ENCODE data around the gene ERH. TPM values are rescaled to one million over a fixed set of nuclear protein-coding genes. Genes with fewer than 3 reads are reported as not detected.
"Not testable (repeated sequence)": the region's sequence is repeated elsewhere in the genome, so short reads cannot be mapped to it uniquely, and the experiment has no call there.

The ERH gene
- total RNA-seq, 2 donors from 2014 or later: 296 to 371 TPM

DNA sequence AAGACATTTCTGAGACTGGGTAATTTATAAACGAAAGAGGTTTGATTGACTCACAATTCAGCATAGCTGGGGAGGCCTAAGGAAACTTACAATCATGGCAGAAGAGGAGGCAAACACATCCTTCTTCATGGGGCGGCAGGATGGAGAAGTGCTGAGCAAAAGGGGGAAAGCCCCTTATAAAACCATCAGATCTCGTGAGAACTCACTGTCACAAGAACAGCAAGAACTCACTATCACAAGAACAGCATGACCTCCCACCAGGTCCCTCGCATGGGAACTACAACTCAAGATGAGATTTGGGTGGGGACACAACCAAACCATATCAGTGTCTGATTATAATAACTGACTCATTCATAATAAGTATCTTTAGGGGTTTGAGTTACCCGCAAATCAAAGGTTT is 6.8 kb upstream of the ERH start:
- no peak for DNase-seq (ENCODE audit: low spot score in 2 of 2)
- Mint-ChIP-seq H3K27ac (no peak overlapping the region), H3K36me3 (peaks cover 6 to 16% of the 10 kb centered on the region in 2 donors), H3K9me3 (no peaks in the 10 kb centered on the region)
- no peak for ATAC-seq

DNA sequence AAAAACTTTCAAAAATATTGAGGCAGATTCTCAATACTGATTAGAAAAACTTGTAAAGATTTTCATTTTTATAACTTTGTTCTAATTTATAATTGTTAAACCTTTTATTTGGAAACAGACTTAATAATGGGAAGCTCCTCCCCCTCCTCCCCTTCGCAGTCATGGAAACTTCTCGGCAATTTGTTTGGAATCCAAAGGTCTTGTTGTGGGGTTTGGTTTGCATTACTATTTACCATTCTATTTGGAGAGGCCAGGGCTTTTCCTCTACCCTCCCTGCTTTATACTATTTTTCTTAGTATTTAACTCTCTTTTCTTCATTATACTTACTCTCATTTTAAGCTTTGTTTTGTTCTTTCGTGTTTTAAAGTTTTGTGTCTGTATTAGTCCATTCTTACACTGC is 6.4 kb upstream of the ERH start:
- DNase-seq (ENCODE audit: low spot score in 2 of 2) (no peak), ATAC-seq (no peak)
- H3K9me3 Mint-ChIP-seq: no peaks in the 10 kb centered on the region
- H3K36me3 Mint-ChIP-seq: peaks cover 10 to 20% of the 10 kb centered on the region in 2 donors
- no peak overlapping the region for H3K27ac Mint-ChIP-seq

DNA sequence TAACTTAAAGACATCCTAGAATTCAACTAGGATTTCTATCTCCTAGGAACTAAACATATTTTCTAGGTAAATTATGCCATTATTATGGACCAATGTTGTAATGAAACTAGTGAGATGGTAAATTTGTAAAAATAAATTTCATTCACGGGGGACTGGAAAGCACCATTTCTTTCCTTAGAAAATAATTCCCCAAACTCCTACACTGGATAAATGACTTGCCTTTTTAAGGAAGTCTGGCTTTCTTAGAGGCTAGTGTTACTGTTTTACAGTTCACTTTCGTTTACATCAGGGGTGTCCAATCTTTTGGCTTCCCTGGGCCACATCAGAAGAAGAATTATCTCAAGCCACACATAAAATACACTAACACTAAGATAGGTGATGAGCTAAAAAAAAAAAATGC is 3.7 kb upstream of the ERH start:
- no peak for ATAC-seq
- Mint-ChIP-seq H3K9me3 (no peaks in the 10 kb centered on the region), H3K27ac (no peak overlapping the region), H3K36me3 (peaks cover 37 to 39% of the 10 kb centered on the region in 2 donors)
- DNase-seq (ENCODE audit: low spot score in 2 of 2): no peak

DNA sequence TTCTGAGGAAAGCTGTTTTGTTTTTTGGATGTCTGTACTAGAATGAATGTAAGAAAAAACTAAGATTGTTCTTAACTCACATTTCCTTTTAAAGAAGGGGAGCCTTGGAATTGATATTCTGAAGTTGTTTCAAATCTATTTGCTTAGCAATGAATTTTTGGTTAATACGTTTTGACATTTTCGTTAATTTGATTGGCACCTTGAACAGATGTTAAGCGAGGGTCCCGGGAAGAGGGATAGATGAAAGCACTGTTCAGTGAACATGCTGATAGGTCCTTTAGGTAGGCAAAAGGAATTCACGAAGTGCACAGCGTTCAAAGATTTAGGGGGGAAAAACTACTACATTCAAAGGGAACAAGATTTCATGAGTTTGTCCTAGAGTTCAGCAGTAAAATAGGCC is 2.1 kb upstream of the ERH start:
- Mint-ChIP-seq H3K27ac (peak overlapping the region in 1 of 2 donors; percentile 100), H3K36me3 (peaks cover 53 to 56% of the 10 kb centered on the region in 2 donors), H3K9me3 (no peaks in the 10 kb centered on the region)
- no peak for ATAC-seq
- no peak for DNase-seq (ENCODE audit: low spot score in 2 of 2)

DNA sequence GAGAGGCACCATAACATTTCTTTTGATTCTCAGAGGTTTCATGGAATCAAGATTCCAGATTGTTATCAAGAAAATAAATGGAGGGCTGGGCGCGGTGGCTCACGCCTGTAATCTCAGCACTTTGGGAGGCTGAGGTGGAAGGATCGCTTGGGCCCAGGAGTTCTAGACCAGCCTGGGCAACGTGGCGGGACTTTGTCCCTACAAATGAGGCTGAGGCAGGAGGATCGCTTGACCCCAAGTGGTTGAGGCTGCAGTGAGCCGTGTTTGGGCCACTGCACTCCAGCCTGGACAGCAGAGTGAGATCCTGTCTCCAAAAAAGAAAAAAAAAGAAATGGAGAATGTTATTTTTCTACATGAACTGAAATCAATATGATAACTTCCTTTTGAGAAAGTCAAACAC is 1.7 kb upstream of the ERH start:
- peaks cover 53 to 57% of the 10 kb centered on the region in 2 donors for H3K36me3 Mint-ChIP-seq
- DNase-seq (ENCODE audit: low spot score in 2 of 2) (no peak), ATAC-seq (no peak)
- peak overlapping the region; percentile 97 to 100 for H3K27ac Mint-ChIP-seq
- no peaks in the 10 kb centered on the region for H3K9me3 Mint-ChIP-seq

DNA sequence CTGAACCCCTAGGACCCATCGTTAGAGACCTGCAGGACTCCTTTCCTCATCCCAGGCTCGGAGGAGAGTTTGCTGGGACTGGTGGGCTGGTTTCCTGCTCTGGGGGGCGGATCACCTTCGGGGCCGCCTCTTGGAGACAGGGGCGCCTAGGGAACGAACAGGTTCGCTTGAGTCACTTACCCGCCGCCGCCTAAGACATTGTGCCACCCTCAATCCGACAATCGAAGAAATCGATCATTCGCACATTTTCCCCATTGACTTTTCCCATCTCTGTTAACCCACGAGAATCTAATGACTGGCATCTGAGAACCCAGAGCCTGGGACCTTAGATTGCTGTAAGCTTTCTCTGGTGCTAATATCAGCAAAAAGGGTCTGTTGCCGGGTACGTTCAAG is 715 bp upstream of the ERH start:
- DNase-seq (ENCODE audit: low spot score in 2 of 2) (no peak), ATAC-seq (peak; percentile 8 to 16)
- Mint-ChIP-seq H3K9me3 (no peaks in the 10 kb centered on the region), H3K27ac (peak overlapping the region; percentile 97 to 100), H3K36me3 (peaks cover 53% of the 10 kb centered on the region in 2 donors)

DNA sequence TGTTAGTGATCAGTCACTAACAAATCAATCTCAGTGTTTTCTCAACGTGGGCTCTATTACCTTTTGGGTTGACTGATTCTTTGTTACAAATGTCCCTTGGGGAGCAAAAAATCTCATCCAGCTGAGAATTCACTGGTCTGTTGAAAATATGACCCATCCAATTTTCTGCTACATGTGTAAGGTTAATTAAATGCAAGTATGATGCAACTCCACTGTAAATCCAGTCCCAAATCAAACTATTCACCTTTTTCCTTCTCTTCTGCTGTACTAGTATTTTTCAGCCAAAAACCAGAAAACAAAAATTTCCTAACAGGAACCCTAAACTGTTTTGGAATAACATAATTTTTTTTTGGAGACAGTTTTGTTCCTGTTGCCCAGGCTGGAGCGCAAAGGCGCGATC is 2.2 kb downstream of the ERH start:
- Mint-ChIP-seq H3K27ac (peak overlapping the region; percentile 97 to 100), H3K36me3 (peaks cover 70 to 82% of the 10 kb centered on the region in 2 donors), H3K9me3 (no peaks in the 10 kb centered on the region)
- no peak for DNase-seq (ENCODE audit: low spot score in 2 of 2)
- no peak for ATAC-seq

DNA sequence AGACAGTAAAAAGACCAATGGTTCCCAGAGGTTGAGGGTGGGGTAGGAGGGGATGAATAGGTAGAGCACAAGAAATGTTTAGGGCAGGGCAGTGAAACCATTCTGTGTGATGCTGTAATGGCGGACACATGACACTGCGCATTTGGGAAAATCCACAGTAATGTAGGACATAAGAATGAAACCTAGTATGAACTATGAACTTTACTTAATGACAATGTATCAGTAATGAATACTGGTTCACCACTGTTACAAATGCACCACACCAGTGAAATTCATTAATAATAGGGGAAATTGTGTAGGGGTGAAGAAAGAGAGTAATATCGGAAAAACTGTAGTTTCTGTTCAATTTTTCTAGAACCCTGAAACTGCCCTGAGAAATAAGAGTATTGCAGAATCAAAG is 5.6 kb downstream of the ERH start:
- ATAC-seq: no peak
- peak overlapping the region in 1 of 2 donors; percentile 85 for H3K27ac Mint-ChIP-seq
- no peaks in the 10 kb centered on the region for H3K9me3 Mint-ChIP-seq

DNA sequence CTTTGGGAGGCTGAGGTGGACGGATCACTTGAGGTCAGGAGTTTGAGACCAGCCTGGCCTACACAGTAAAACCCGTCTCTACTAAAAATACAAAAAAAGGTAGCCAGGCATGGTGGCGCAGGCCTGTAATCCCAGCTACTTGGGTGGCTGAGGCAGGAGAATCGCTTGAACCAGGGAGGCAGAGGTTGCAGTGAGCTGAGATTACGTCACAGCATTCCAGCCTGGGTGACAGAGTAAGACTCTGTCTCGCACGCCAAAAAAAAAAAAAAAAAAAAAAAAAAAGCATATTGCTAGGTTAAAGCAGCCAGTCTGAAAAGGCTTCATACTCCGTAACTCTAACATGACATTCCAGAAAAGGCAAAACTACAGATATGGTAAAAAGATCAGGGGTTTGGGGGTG is 6.7 kb downstream of the ERH start:
- not testable (repeated sequence) for H3K27ac Mint-ChIP-seq; DNase-seq (ENCODE audit: low spot score in 2 of 2); H3K9me3 Mint-ChIP-seq; ATAC-seq
- peaks cover 46 to 69% of the 10 kb centered on the region in 2 donors for H3K36me3 Mint-ChIP-seq

More for the DNA sequence above, 5.6 kb downstream of the ERH start:
- no peak for DNase-seq (ENCODE audit: low spot score in 2 of 2)
- H3K36me3 Mint-ChIP-seq: peaks cover 53 to 73% of the 10 kb centered on the region in 2 donors

DNA sequence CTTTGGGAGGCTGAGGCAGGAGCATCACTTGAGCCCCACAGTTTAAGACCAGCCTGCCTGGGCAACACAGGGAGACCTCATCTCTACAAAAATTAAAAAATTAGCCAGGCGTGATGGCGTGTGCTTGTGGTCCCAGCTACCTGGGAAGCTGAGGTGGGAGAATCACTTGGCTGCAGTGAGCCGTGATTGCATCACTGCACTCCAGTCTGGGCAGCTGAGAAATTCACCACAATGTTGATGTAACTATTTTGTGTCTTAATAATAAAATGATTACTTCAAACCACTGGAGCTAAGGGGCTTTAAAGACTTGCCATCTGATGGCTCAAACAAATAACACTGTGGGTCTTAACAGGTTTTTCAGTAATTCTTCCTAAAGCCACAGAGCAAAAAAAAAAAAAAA is 10.8 kb downstream of the ERH start:
- no peaks in the 10 kb centered on the region for H3K9me3 Mint-ChIP-seq
- H3K27ac Mint-ChIP-seq: peak overlapping the region in 1 of 2 donors; percentile 20
- DNase-seq (ENCODE audit: low spot score in 2 of 2): no peak
- peaks cover 31 to 57% of the 10 kb centered on the region in 2 donors for H3K36me3 Mint-ChIP-seq
- no peak for ATAC-seq

DNA sequence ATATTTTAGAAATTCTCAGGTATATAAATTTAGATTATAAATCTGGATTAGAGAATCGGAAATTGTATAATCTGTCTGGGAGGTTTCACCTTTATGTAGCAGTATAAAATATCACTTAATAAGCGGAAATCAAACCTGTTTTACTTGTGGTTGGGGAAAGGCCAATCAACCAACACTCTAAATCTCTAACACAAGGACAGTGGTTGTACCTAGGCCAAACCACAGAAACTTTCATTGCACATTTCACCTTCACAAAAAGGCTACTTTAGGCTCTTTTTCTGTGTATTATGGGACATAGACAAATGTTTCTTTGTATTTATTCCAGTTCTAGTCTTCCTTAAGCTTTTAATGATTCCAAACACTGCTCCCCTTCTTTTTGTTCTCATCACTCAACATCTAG is 19.8 kb downstream of the ERH start:
- no peak for ATAC-seq
- DNase-seq (ENCODE audit: low spot score in 2 of 2): no peak
- H3K9me3 Mint-ChIP-seq: peaks cover 0 to 9% of the 10 kb centered on the region in 2 donors
- peaks cover 11 to 54% of the 10 kb centered on the region in 2 donors for H3K36me3 Mint-ChIP-seq
- H3K27ac Mint-ChIP-seq: no peak overlapping the region

DNA sequence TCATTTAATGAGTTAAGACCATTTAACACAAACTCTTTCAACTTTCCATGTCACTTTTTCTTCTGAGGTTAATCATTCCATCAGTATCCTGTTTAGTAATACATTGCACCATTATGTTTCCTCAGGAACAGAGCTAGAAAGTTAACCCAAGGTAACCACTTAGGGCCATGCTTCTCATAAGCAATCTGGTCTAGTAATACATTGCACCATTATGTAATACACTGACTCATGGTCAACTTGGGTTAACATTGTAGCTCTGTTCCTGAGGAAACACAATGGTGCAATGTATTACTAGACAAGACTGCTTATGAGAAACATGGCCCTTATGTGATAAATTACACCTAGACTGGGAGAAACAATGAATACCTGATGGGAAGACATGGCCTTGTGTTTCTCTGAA is 21.7 kb downstream of the ERH start:
- Mint-ChIP-seq H3K36me3 (peaks cover 11 to 55% of the 10 kb centered on the region in 2 donors), H3K27ac (no peak overlapping the region), H3K9me3 (peaks cover 0 to 9% of the 10 kb centered on the region in 2 donors)
- ATAC-seq (no peak), DNase-seq (ENCODE audit: low spot score in 2 of 2) (no peak)

DNA sequence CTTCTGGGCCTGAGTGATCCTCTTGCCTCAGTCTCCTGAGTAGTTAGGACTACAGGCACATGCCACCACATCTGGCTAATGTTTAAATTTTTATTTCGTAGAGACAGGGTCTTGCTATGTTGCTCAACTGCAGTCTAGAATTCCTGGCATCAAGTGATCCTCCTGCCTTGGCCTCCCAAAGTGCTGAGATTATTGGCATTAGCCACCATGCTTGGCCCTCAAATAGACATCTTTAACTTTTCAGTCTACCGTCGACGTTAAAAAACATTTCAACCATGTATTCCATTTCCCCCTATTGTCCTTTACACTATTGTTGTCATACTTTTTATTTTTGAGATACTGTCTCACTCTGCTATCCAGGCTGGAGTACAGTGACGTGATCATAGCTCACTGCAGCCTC is 22.4 kb downstream of the ERH start:
- no peak for ATAC-seq
- peaks cover 11 to 54% of the 10 kb centered on the region in 2 donors for H3K36me3 Mint-ChIP-seq
- H3K9me3 Mint-ChIP-seq: peaks cover 0 to 9% of the 10 kb centered on the region in 2 donors
- DNase-seq (ENCODE audit: low spot score in 2 of 2): no peak
- no peak overlapping the region for H3K27ac Mint-ChIP-seq

DNA sequence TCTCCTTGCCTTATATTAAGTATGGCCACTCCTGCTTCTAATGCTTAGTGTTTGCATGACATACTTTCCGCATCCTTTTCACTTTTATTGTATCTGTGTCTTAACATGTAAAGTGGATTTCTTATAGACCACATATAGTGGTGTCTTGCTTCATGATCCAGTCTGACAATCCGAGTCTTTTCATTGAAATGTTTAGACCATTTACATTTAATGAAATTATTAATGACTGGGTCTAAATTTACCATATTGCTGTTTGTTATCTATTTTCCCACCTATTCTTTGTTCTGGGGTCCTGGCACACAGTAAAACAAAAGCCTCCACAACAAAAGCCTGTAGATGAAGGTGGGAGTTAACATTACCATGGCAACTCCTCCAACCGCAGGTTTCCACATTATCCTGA is 22.9 kb downstream of the ERH start:
- ATAC-seq: no peak
- Mint-ChIP-seq H3K36me3 (peaks cover 11 to 49% of the 10 kb centered on the region in 2 donors), H3K9me3 (peaks cover 0 to 9% of the 10 kb centered on the region in 2 donors), H3K27ac (no peak overlapping the region)
- no peak for DNase-seq (ENCODE audit: low spot score in 2 of 2)

DNA sequence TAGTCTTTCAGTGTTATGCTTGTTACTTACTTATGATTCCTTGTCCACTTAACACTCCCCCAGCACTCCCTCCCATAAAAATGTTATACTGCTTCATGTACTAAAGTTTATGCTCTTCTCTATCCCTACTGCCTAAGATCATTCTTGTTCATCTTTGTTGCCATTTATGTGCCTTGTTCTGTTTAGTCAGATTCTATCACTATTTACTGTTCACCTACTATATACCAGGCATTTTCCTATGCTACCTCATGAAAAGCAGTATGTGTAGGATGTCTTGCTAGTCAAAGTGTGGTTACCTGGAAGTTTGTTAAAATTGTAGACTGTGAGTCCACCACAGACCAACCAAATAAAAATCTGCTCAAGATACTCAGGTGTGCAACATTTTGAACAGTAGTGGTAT is 23.9 kb downstream of the ERH start:
- Mint-ChIP-seq H3K9me3 (peaks cover 0 to 9% of the 10 kb centered on the region in 2 donors), H3K36me3 (peaks cover 11 to 42% of the 10 kb centered on the region in 2 donors), H3K27ac (peak overlapping the region in 1 of 2 donors; percentile 96)
- DNase-seq (ENCODE audit: low spot score in 2 of 2): no peak
- no peak for ATAC-seq

DNA sequence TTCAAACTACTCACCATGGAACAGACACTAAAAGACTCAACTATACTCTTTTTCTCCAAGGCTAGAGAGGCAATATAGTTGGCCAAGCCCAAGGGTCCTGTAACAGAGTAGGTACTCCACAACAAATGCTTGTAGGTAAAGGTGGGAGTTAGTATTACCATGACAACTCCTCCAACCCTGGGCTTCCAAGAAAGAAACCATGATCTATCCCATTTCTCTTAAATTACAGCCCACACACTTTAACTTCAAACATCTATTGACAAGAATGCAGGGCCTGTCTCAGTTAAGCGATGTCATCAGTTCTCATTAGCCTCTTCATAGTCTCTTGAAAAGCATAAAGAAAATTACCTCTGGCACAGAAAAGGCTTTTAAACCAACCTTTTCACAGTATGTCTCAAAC is 25.0 kb downstream of the ERH start:
- peaks cover 0 to 9% of the 10 kb centered on the region in 2 donors for H3K9me3 Mint-ChIP-seq
- H3K36me3 Mint-ChIP-seq: peaks cover 10 to 36% of the 10 kb centered on the region in 2 donors
- peak overlapping the region in 1 of 2 donors; percentile 96 for H3K27ac Mint-ChIP-seq
- DNase-seq (ENCODE audit: low spot score in 2 of 2): no peak
- peak in 1 of 2 donors; percentile 86 for ATAC-seq

DNA sequence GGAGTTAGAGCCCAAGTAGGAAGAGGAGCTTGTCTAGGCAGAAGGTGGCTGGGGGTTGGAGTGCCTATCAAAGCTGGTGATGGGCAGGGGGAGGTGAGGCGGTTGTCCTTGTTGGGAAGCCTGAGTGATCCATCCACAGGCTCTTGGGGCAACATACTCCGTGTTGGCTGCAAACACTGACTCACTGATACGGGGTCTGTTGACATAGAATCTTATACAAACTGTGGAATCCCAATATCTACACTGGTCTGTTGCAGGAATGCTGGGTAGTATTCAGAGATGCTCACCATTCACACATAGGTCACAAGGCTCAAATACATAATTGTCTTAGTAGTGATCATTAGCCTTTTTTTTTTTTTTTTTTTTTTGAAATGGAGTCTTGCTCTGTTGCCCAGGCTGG is 26.0 kb downstream of the ERH start:
- Mint-ChIP-seq H3K27ac (peak overlapping the region in 1 of 2 donors; percentile 78), H3K9me3 (peaks cover 0 to 9% of the 10 kb centered on the region in 2 donors), H3K36me3 (peaks cover 5 to 31% of the 10 kb centered on the region in 2 donors)
- ATAC-seq: no peak
- DNase-seq (ENCODE audit: low spot score in 2 of 2): no peak

DNA sequence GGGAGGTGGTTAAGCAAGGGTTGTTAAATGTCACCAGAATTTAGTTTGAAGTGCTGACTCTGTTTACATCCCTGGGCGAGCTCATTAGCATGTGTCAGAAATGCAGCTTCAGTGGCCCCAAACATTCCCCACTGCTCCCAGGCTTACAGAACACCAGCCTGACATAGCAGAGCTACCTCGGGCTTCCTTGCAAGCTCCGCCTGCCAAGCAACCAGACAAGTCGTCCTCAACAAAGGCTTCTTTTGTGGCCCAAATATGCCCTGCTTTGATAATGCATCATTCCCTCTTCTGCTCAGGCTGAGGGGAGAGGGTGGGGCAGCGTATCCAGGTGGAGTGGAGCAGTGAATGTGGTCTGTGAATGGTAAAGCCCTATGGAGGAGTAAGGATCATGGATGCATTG is 28.0 kb downstream of the ERH start:
- Mint-ChIP-seq H3K27ac (no peak overlapping the region), H3K9me3 (no peaks in the 10 kb centered on the region), H3K36me3 (peaks cover 0 to 10% of the 10 kb centered on the region in 2 donors)
- DNase-seq (ENCODE audit: low spot score in 2 of 2): no peak
- ATAC-seq: no peak

DNA sequence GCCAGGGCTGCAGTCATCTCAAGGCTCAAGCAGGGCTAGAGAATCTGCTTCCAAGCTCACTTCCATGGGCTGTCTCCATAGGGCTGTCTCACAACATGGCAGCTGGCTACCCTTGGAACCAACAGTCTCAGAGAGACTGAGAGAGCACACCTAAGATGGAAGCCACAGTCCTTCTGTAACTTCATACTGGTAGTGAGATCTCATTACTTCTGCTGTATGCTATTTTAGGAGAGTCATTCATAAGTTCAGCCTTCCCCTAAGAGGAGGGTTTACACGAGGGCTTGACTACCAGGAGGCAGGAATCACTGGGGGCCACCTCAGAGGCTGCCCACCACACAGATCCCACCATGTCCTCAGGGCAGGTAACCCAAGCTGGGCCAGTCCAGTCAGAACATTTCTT is 29.7 kb downstream of the ERH start:
- DNase-seq (ENCODE audit: low spot score in 2 of 2) (no peak), ATAC-seq (no peak)
- Mint-ChIP-seq H3K9me3 (no peaks in the 10 kb centered on the region), H3K27ac (no peak overlapping the region), H3K36me3 (peaks cover 0 to 6% of the 10 kb centered on the region in 2 donors)
